Measurements from ENCODE around the gene PUSL1. TPM values are rescaled to one million over a fixed set of nuclear protein-coding genes. Genes with fewer than 3 reads are reported as not detected.

PUSL1 gene
- total RNA-seq, 4 donors from 2014 or later: 20.0 to 52.5 (median 33.2) TPM

GRCh38 chr1:1310476-1311053 lies 2.2 kb downstream of the PUSL1 start:
- peak overlapping the region; percentile 70 to 76 (median 74) for H3K4me3 ChIP-seq
- intact Hi-C loops (cut with DNase I): no loop called here
- DNase-seq: no peak

GRCh38 chr1:1311107-1312104 lies 3.0 kb downstream of the PUSL1 start:
- no peak for DNase-seq
- Histone ChIP-seq H3K27me3 (no peaks in the 10 kb centered on the region), H3K27ac (peak overlapping the region; percentile 28 to 99 (median 96)), H3K4me1 (peaks cover 23 to 54% (median 33%) of the 10 kb centered on the region in 3 donors), H3K4me3 (peak overlapping the region in 1 of 4 donors; percentile 76), H3K9me3 (no peaks in the 10 kb centered on the region), H3K36me3 (peaks cover 34 to 62% (median 34%) of the 10 kb centered on the region in 3 donors)
- no peak for TF ChIP-seq CTCF (IDR thresholded peaks at IDR 0.05)
- no peak for TF ChIP-seq POLR2A (IDR thresholded peaks at IDR 0.05)
- WGBS, 2 donors: 100% methylated on average over 1 to 2 of the region's 22 CpGs
- intact Hi-C loops (cut with DNase I): no loop called here

More at GRCh38 chr1:1310476-1311053, 2.2 kb downstream of the PUSL1 start:
- no peaks in the 10 kb centered on the region for H3K9me3 ChIP-seq
- 52 to 60% methylated on average over 2 to 4 of the region's 21 CpGs for WGBS, 2 donors
- peaks cover 32 to 57% (median 41%) of the 10 kb centered on the region in 3 donors for H3K4me1 ChIP-seq
- TF ChIP-seq POLR2A (IDR thresholded peaks at IDR 0.05) (peak in 1 of 4 donors; percentile 7), CTCF (IDR thresholded peaks at IDR 0.05) (no peak)
- peaks cover 34 to 55% (median 34%) of the 10 kb centered on the region in 3 donors for H3K36me3 ChIP-seq
- peak overlapping the region; percentile 95 to 99 (median 98) for H3K27ac ChIP-seq
- H3K27me3 ChIP-seq: no peaks in the 10 kb centered on the region

- intact Hi-C loops (cut with DNase I): no loop called here
- DNase-seq: no peak
- WGBS, 2 donors: 100% methylated on average over 1 of the region's 49 CpGs; no CpG with 5 or more reads in 1 of the 2 donors
These were observed 4.3 kb downstream of the PUSL1 start for GRCh38 chr1:1312450-1313314.

More at GRCh38 chr1:1312450-1313314, 4.3 kb downstream of the PUSL1 start:
- Histone ChIP-seq H3K27me3 (no peaks in the 10 kb centered on the region), H3K9me3 (no peaks in the 10 kb centered on the region), H3K27ac (no peak overlapping the region), H3K4me3 (no peak overlapping the region), H3K36me3 (peaks cover 34 to 73% (median 34%) of the 10 kb centered on the region in 3 donors), H3K4me1 (peaks cover 21 to 55% (median 26%) of the 10 kb centered on the region in 3 donors)
- TF ChIP-seq CTCF (IDR thresholded peaks at IDR 0.05): no peak
